Measurements from ENCODE around the gene NUP93.

DNA sequence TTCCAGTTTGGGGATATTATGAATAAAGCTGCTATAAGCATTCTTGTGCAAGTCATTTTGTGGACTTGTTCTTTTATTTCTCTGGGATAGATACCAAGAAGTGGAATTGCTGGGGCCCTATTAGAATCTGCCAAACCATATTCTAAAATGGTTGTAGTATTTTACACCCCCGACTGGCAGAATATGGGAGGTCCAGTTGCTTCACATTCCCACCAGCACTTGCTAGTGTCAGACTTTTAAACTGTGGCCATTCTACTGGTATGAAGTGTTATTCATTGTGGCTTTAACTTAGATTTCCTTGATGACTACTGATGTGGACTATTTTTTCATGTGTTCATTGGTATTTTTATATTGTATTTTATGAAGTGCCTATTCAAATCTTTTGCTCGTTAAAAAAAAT, 18.1 kb upstream of the NUP93 start:
- TF ChIP-seq POLR2A (IDR thresholded peaks at IDR 0.05; ENCODE audit: extremely low read depth, insufficient read length): no peak
- TF ChIP-seq, protein P1, sequence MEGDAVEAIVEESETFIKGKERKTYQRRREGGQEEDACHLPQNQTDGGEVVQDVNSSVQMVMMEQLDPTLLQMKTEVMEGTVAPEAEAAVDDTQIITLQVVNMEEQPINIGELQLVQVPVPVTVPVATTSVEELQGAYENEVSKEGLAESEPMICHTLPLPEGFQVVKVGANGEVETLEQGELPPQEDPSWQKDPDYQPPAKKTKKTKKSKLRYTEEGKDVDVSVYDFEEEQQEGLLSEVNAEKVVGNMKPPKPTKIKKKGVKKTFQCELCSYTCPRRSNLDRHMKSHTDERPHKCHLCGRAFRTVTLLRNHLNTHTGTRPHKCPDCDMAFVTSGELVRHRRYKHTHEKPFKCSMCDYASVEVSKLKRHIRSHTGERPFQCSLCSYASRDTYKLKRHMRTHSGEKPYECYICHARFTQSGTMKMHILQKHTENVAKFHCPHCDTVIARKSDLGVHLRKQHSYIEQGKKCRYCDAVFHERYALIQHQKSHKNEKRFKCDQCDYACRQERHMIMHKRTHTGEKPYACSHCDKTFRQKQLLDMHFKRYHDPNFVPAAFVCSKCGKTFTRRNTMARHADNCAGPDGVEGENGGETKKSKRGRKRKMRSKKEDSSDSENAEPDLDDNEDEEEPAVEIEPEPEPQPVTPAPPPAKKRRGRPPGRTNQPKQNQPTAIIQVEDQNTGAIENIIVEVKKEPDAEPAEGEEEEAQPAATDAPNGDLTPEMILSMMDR (IDR thresholded peaks at IDR 0.05; ENCODE audit: low read depth, low read length): no peak
